T follicular helper cell (primary cell): ENCODE data around the gene PRDX2.

Experiments
- DNase-seq: peaks from one replicate; pipeline ENCODE4 v3.0.0-alpha.2; 2020; ENCODE audit warnings: low read depth

Gene PRDX2

GRCh38 chr19:12752056-12752781 lies 49.4 kb downstream of the PRDX2 start:
- DNase-seq: no peak

- no peak for DNase-seq
Observed at GRCh38 chr19:12751635-12752034, 50.0 kb downstream of the PRDX2 start, which contains the start of gene BEST2. TSS of gene BEST2 (plus strand) at chr19:12751791. CDS start at chr19:12752593, 802 bp downstream.

GRCh38 chr19:12750851-12751250 lies 50.7 kb downstream of the PRDX2 start:
- DNase-seq: no peak

GRCh38 chr19:12749938-12750521 lies 51.6 kb downstream of the PRDX2 start:
- DNase-seq: no peak

- no peak for DNase-seq
Observed at GRCh38 chr19:12748489-12748888, 53.1 kb downstream of the PRDX2 start.
